Liver (tissue), 9 donors: ENCODE data around the gene CHMP3. TPM values are rescaled to one million over a fixed set of nuclear protein-coding genes. Genes with fewer than 3 reads are reported as not detected.

Experiments
- DNase-seq: peaks from one replicate; pipeline ENCODE4 v3.0.0-alpha.2; 2017; ENCODE audit warnings: low spot score
- H3K27ac ChIP-seq, 2 donors: one replicate each; pipeline ENCODE4 v1.7.0; 2013; ENCODE audit warnings: inconsistent platforms in 2 of 2, low read length in 2 of 2, control low read depth in 1 of 2, low read depth in 1 of 2, mild to moderate bottlenecking in 1 of 2
- H3K27me3 ChIP-seq, 4 donors: one replicate each; pipeline versions ENCODE4 v1.6.1 to v1.7.0; 2013; ENCODE audit warnings: low read length in 3 of 4, inconsistent platforms in 1 of 4, mild to moderate bottlenecking in 1 of 4, moderate library complexity in 1 of 4; ENCODE audit not compliant: control insufficient read depth in 4 of 4, insufficient read depth in 4 of 4
- H3K36me3 ChIP-seq, 4 donors: one replicate each; pipeline versions ENCODE4 v1.6.1 to v1.7.0; 2013; ENCODE audit warnings: low read length in 3 of 4, mild to moderate bottlenecking in 3 of 4, low read depth in 1 of 4, moderate library complexity in 1 of 4; ENCODE audit not compliant: control insufficient read depth in 4 of 4, insufficient read depth in 3 of 4
- H3K4me1 ChIP-seq, 4 donors: one replicate each; pipeline versions ENCODE4 v1.6.1 to v1.7.0; 2013; ENCODE audit warnings: low read length in 3 of 4, mild to moderate bottlenecking in 3 of 4, moderate library complexity in 1 of 4; ENCODE audit not compliant: control insufficient read depth in 4 of 4, insufficient read depth in 4 of 4
- H3K4me3 ChIP-seq, 3 donors: one replicate each; pipeline versions ENCODE4 v1.6.1 to v1.7.0; 2013; ENCODE audit warnings: low read length in 3 of 3, control low read depth in 1 of 3, low read depth in 1 of 3, mild to moderate bottlenecking in 1 of 3
- H3K9ac ChIP-seq, 2 donors: one replicate each; pipeline ENCODE4 v1.7.0; 2013; ENCODE audit warnings: low read length in 2 of 2, mild to moderate bottlenecking in 2 of 2, moderate library complexity in 2 of 2, control low read depth in 1 of 2, low read depth in 1 of 2
- H3K9me3 ChIP-seq, 4 donors: one replicate each; pipeline versions ENCODE4 v1.6.1 to v1.7.0; 2013; ENCODE audit warnings: low read length in 3 of 4; ENCODE audit not compliant: control insufficient read depth in 4 of 4
- EGR1 ChIP-seq, 2 donors: IDR thresholded peaks; 2 replicates each; pipeline ENCODE4 v1.6.1; 2016 to 2018; ENCODE audit warnings: antibody characterized with exemption in 2 of 2, low read depth in 2 of 2
- FOXA1 ChIP-seq: IDR thresholded peaks from 2 replicates; pipeline ENCODE4 v1.6.1; 2016; ENCODE audit warnings: antibody characterized with exemption
- FOXA2 ChIP-seq: IDR thresholded peaks from 2 replicates; pipeline ENCODE4 v1.6.1; 2016; ENCODE audit warnings: antibody characterized with exemption
- GABPA ChIP-seq, 2 donors: IDR thresholded peaks in 1 of 2; conservative IDR thresholded peaks in 1 of 2; 2 replicates each; pipeline ENCODE4 v1.6.1; 2016; ENCODE audit warnings: antibody characterized with exemption in 2 of 2, mild to moderate bottlenecking in 1 of 2, moderate library complexity in 1 of 2
- HNF4A ChIP-seq, 2 donors: conservative IDR thresholded peaks; 2 replicates each; pipeline ENCODE4 v1.6.1; 2016; ENCODE audit warnings: antibody characterized with exemption in 2 of 2, mild to moderate bottlenecking in 2 of 2
- HNF4G ChIP-seq: IDR thresholded peaks from 2 replicates; pipeline ENCODE4 v1.6.1; 2016; ENCODE audit warnings: antibody characterized with exemption
- JUND ChIP-seq, 2 donors: IDR thresholded peaks; 2 replicates each; pipeline ENCODE4 v1.6.1; 2016; ENCODE audit warnings: antibody characterized with exemption in 2 of 2
- NR2F2 ChIP-seq: IDR thresholded peaks from 2 replicates; pipeline ENCODE4 v1.6.1; 2016; ENCODE audit warnings: antibody characterized with exemption
- RAD21 ChIP-seq, 2 donors: IDR thresholded peaks; 2 replicates each; pipeline ENCODE4 v1.6.1; 2016; ENCODE audit warnings: antibody characterized with exemption in 2 of 2, mild to moderate bottlenecking in 2 of 2
- RXRA ChIP-seq, 2 donors: IDR thresholded peaks; 2 replicates each; pipeline ENCODE4 v1.6.1; 2017 to 2018; ENCODE audit warnings: antibody characterized with exemption in 2 of 2, mild to moderate bottlenecking in 1 of 2
- SP1 ChIP-seq: IDR thresholded peaks from 2 replicates; pipeline ENCODE4 v1.6.1; 2018; ENCODE audit warnings: antibody characterized with exemption, mild to moderate bottlenecking
- TAF1 ChIP-seq: conservative IDR thresholded peaks from 2 replicates; pipeline ENCODE4 v1.6.1; 2016; ENCODE audit warnings: antibody characterized with exemption, mild to moderate bottlenecking
- YY1 ChIP-seq: IDR thresholded peaks from 2 replicates; pipeline ENCODE4 v1.6.1; 2016; ENCODE audit warnings: antibody characterized with exemption, mild to moderate bottlenecking
- WGBS: extraction: QIAGEN DNeasy Blood & Tissue Kit; methylation state at CpG from one replicate; pipeline ENCODE4 v1.1.7; 2013; 5-methylcytosine and 5-hydroxymethylcytosine counted together
- polyA plus RNA-seq, 2 donors: library from polyadenylated mRNA; stranded (reverse) in 1 of 2; unstranded in 1 of 2; fragments of 200-250 nt in 1 of 2; fragments of >200 nt in 1 of 2; fragmentation: Nextera tagmentation in 1 of 2; extraction: Ambion mirVana in 1 of 2; gene quantifications; one replicate each; pipeline versions ENCODE4 v1.2.1 to v1.2.3, GENCODE V29; 2013 to 2015
- total RNA-seq, 2 donors: library from RNA; depleted of rRNA; stranded (reverse); fragments of >200 nt; gene quantifications; one replicate each; pipeline ENCODE4 v1.2.3, GENCODE V29; 2014
- TF ChIP-seq, protein P1 (sequence below): IDR thresholded peaks from 2 replicates; pipeline ENCODE4 v1.6.1; 2016; ENCODE audit warnings: antibody characterized with exemption
- TF ChIP-seq, protein P2 (sequence below): IDR thresholded peaks from 2 replicates; pipeline ENCODE4 v1.6.1; 2016; ENCODE audit warnings: antibody characterized with exemption
- TF ChIP-seq, protein P3 (sequence below): fragments of 150-350 bp; IDR thresholded peaks from 2 replicates; pipeline ENCODE4 v1.5.1; 2017; ENCODE audit warnings: improper control_type of control experiment, low read depth, low read length; ENCODE audit not compliant: missing input control
- TF ChIP-seq, protein P4 (sequence below): IDR thresholded peaks from 2 replicates; pipeline ENCODE4 v1.6.1; 2016; ENCODE audit warnings: antibody characterized with exemption, mild to moderate bottlenecking
- TF ChIP-seq, protein P5 (sequence below): IDR thresholded peaks from 2 replicates; pipeline ENCODE4 v1.6.1; 2016; ENCODE audit warnings: antibody characterized with exemption
- donor health status: healthy.
- donor health status: healthy.
- donor health status: healthy.
- donor health status: healthy.
- donor health status: healthy.

CHMP3 gene
- total and polyA plus RNA-seq, 4 donors: 20.6 to 25.1 (median 24.0) TPM

DNA sequence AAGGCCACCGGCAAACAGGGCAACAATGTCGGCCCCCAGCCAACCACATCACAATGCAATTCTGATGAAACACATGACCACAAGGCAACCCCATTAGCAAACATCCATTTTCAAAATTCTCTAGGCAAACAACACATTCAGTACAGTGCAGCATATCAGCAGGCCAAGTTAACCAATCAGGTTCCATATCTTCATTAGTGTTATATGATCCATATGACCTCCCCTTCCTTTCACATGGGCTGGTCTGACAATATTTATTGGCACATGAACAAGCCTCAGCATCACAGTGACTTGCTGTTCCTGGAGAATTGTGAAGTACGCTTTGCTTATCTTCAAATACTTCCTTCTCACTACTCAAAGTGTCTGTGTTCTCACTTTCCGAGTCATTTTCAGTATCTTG is 40.7 kb upstream of the CHMP3 start:
- no peak overlapping the region for H3K9ac ChIP-seq
- H3K4me1 ChIP-seq: no peaks in the 10 kb centered on the region
- DNase-seq: no peak
- TF ChIP-seq YY1: no peak
- TF ChIP-seq FOXA1: no peak
- no peak for TF ChIP-seq RAD21 (IDR thresholded peaks at IDR 0.05)
- no peak for TF ChIP-seq HNF4G
- no peak for TF ChIP-seq SP1
- TF ChIP-seq, protein P1, sequence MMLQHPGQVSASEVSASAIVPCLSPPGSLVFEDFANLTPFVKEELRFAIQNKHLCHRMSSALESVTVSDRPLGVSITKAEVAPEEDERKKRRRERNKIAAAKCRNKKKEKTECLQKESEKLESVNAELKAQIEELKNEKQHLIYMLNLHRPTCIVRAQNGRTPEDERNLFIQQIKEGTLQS: no peak
- TF ChIP-seq RXRA (IDR thresholded peaks at IDR 0.05): no peak
- TF ChIP-seq, protein P2, sequence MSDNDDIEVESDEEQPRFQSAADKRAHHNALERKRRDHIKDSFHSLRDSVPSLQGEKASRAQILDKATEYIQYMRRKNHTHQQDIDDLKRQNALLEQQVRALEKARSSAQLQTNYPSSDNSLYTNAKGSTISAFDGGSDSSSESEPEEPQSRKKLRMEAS: no peak
- TF ChIP-seq FOXA2: no peak
- TF ChIP-seq, protein P3, sequence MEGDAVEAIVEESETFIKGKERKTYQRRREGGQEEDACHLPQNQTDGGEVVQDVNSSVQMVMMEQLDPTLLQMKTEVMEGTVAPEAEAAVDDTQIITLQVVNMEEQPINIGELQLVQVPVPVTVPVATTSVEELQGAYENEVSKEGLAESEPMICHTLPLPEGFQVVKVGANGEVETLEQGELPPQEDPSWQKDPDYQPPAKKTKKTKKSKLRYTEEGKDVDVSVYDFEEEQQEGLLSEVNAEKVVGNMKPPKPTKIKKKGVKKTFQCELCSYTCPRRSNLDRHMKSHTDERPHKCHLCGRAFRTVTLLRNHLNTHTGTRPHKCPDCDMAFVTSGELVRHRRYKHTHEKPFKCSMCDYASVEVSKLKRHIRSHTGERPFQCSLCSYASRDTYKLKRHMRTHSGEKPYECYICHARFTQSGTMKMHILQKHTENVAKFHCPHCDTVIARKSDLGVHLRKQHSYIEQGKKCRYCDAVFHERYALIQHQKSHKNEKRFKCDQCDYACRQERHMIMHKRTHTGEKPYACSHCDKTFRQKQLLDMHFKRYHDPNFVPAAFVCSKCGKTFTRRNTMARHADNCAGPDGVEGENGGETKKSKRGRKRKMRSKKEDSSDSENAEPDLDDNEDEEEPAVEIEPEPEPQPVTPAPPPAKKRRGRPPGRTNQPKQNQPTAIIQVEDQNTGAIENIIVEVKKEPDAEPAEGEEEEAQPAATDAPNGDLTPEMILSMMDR: no peak
- no peak for TF ChIP-seq HNF4A (conservative IDR thresholded peaks at IDR 0.05)
- TF ChIP-seq, protein P4, sequence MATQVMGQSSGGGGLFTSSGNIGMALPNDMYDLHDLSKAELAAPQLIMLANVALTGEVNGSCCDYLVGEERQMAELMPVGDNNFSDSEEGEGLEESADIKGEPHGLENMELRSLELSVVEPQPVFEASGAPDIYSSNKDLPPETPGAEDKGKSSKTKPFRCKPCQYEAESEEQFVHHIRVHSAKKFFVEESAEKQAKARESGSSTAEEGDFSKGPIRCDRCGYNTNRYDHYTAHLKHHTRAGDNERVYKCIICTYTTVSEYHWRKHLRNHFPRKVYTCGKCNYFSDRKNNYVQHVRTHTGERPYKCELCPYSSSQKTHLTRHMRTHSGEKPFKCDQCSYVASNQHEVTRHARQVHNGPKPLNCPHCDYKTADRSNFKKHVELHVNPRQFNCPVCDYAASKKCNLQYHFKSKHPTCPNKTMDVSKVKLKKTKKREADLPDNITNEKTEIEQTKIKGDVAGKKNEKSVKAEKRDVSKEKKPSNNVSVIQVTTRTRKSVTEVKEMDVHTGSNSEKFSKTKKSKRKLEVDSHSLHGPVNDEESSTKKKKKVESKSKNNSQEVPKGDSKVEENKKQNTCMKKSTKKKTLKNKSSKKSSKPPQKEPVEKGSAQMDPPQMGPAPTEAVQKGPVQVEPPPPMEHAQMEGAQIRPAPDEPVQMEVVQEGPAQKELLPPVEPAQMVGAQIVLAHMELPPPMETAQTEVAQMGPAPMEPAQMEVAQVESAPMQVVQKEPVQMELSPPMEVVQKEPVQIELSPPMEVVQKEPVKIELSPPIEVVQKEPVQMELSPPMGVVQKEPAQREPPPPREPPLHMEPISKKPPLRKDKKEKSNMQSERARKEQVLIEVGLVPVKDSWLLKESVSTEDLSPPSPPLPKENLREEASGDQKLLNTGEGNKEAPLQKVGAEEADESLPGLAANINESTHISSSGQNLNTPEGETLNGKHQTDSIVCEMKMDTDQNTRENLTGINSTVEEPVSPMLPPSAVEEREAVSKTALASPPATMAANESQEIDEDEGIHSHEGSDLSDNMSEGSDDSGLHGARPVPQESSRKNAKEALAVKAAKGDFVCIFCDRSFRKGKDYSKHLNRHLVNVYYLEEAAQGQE: no peak
- TF ChIP-seq JUND (IDR thresholded peaks at IDR 0.05): no peak
- no peak for TF ChIP-seq GABPA (IDR thresholded peaks at IDR 0.05 in 1 of 2, conservative IDR thresholded peaks at IDR 0.05 in 1 of 2)
- TF ChIP-seq, protein P5, sequence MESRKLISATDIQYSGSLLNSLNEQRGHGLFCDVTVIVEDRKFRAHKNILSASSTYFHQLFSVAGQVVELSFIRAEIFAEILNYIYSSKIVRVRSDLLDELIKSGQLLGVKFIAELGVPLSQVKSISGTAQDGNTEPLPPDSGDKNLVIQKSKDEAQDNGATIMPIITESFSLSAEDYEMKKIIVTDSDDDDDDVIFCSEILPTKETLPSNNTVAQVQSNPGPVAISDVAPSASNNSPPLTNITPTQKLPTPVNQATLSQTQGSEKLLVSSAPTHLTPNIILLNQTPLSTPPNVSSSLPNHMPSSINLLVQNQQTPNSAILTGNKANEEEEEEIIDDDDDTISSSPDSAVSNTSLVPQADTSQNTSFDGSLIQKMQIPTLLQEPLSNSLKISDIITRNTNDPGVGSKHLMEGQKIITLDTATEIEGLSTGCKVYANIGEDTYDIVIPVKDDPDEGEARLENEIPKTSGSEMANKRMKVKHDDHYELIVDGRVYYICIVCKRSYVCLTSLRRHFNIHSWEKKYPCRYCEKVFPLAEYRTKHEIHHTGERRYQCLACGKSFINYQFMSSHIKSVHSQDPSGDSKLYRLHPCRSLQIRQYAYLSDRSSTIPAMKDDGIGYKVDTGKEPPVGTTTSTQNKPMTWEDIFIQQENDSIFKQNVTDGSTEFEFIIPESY: no peak
- no peak for TF ChIP-seq EGR1 (IDR thresholded peaks at IDR 0.05; ENCODE audit: low read depth in 2 of 2)
- no peak for TF ChIP-seq NR2F2
- no peak for TF ChIP-seq TAF1
- no peaks in the 10 kb centered on the region for H3K27me3 ChIP-seq
- no peak overlapping the region for H3K4me3 ChIP-seq
- peaks cover 5 to 26% (median 20%) of the 10 kb centered on the region in 4 donors for H3K36me3 ChIP-seq
- WGBS: 85% methylated on average over 4 of the region's 4 CpGs
- H3K9me3 ChIP-seq: no peaks in the 10 kb centered on the region
- H3K27ac ChIP-seq: no peak overlapping the region
